Measurements from ENCODE around the gene TTLL3.

- TF ChIP-seq EP300 (conservative IDR thresholded peaks at IDR 0.05; ENCODE audit: poor library complexity, severe bottlenecking) (no peak), EZH2 (IDR thresholded peaks at IDR 0.05; ENCODE audit: borderline replicate concordance, insufficient read depth, low read length, poor library complexity, severe bottlenecking) (no peak), SMC3 (conservative IDR thresholded peaks at IDR 0.05; ENCODE audit: poor library complexity) (no peak), REST (IDR thresholded peaks at IDR 0.05; ENCODE audit: borderline replicate concordance) (no peak), POLR2AphosphoS5 (IDR thresholded peaks at IDR 0.05) (no peak)
Observed at GRCh38 chr3:9781551-9781950, 28.5 kb upstream of the TTLL3 start.
